ENCODE results near the gene DOCK9.

DNA sequence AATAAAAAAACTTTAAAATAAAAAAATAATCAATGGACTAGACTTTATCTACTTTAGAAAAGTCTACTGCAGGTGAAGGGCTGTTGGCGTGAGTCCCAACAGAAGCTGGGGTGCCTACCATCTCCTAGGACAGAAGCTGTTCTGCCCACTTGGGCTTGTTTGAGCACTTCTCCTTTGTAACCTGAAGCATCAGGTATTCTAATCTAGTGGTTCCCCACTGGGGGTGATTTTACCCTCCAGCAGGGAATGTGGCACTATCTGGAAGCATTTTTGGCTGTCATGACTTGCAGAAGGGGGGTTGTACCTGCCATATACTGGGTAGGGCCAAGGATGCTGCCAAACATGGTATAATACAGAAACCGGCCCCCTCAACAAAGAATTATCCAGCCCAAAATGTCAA lies 16.2 kb upstream of the DOCK9 start:
- TF ChIP-seq, protein P1, sequence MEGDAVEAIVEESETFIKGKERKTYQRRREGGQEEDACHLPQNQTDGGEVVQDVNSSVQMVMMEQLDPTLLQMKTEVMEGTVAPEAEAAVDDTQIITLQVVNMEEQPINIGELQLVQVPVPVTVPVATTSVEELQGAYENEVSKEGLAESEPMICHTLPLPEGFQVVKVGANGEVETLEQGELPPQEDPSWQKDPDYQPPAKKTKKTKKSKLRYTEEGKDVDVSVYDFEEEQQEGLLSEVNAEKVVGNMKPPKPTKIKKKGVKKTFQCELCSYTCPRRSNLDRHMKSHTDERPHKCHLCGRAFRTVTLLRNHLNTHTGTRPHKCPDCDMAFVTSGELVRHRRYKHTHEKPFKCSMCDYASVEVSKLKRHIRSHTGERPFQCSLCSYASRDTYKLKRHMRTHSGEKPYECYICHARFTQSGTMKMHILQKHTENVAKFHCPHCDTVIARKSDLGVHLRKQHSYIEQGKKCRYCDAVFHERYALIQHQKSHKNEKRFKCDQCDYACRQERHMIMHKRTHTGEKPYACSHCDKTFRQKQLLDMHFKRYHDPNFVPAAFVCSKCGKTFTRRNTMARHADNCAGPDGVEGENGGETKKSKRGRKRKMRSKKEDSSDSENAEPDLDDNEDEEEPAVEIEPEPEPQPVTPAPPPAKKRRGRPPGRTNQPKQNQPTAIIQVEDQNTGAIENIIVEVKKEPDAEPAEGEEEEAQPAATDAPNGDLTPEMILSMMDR (optimal IDR thresholded peaks at IDR 0.05 in 1 of 3, IDR thresholded peaks at IDR 0.05 in 1 of 3, conservative IDR thresholded peaks at IDR 0.05 in 1 of 3; ENCODE audit: extremely low read depth in 1 of 3, insufficient read depth in 2 of 3, low read length in 3 of 3), result no peak
- no peak for TF ChIP-seq EZH2 (IDR thresholded peaks at IDR 0.05; ENCODE audit: low read length)

All from keratinocyte (primary cell).